ENCODE data around the gene OR52H1. TPM values are rescaled to one million over a fixed set of nuclear protein-coding genes. Genes with fewer than 3 reads are reported as not detected.

Gene OR52H1
- total RNA-seq, 4 donors from 2014 or later: 2.1 to 13.8 (median 2.1) TPM; not detected in 1

GRCh38 chr11:5574654-5575053 lies 26.3 kb upstream of the OR52H1 start:
- H3K9me3 ChIP-seq: no peaks in the 10 kb centered on the region
- H3K4me1 ChIP-seq: no peaks in the 10 kb centered on the region
- H3K36me3 ChIP-seq: no peaks in the 10 kb centered on the region
- no peak overlapping the region for H3K4me3 ChIP-seq
- no peak for DNase-seq
- TF ChIP-seq POLR2A (IDR thresholded peaks at IDR 0.05): no peak
- TF ChIP-seq, protein P1, sequence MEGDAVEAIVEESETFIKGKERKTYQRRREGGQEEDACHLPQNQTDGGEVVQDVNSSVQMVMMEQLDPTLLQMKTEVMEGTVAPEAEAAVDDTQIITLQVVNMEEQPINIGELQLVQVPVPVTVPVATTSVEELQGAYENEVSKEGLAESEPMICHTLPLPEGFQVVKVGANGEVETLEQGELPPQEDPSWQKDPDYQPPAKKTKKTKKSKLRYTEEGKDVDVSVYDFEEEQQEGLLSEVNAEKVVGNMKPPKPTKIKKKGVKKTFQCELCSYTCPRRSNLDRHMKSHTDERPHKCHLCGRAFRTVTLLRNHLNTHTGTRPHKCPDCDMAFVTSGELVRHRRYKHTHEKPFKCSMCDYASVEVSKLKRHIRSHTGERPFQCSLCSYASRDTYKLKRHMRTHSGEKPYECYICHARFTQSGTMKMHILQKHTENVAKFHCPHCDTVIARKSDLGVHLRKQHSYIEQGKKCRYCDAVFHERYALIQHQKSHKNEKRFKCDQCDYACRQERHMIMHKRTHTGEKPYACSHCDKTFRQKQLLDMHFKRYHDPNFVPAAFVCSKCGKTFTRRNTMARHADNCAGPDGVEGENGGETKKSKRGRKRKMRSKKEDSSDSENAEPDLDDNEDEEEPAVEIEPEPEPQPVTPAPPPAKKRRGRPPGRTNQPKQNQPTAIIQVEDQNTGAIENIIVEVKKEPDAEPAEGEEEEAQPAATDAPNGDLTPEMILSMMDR (IDR thresholded peaks at IDR 0.05): no peak
- intact Hi-C loops (cut with DNase I; ENCODE audit: low total_unique reads): no loop called here
- no peaks in the 10 kb centered on the region for H3K27me3 ChIP-seq
- no peak overlapping the region for H3K27ac ChIP-seq

DNA sequence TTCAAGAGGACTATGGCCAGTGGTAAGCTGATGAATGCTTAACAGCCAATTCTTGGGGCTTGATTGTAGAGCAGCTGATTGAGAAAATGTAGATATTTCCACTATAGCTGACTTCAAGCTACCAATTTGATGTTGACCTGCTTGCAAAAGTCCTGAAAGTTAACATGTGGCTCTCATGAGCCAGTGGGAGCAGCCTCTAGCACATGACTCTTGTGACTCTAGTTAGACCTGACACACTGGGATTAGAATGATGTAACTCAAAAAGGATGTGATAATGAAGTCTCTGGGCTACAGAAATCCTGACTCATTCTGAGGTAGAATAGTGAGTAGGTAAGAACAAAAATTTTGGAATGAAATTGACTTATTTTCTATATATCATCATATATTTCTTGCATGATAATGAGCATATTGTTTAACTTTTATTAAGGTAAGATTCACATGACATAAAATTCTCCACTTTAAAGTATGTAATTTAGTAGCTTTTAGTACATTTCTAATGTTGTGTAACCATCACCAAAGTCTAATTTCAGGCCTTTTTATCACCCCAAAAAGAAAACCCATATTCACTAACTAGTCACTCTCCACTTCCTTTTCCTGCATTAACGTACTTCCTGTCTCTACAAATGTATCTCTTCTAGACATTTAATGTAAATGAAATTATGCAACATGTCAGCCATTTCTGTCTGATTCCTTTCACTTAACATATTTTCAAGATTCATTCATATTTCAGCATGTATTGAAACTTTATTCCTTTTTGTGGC lies 16.1 kb upstream of the OR52H1 start:
- no peak for DNase-seq
- intact Hi-C loops (cut with DNase I; ENCODE audit: low total_unique reads): no loop called here
- Histone ChIP-seq H3K9me3 (no peaks in the 10 kb centered on the region), H3K4me1 (no peaks in the 10 kb centered on the region), H3K27me3 (no peaks in the 10 kb centered on the region), H3K27ac (no peak overlapping the region), H3K4me3 (no peak overlapping the region), H3K36me3 (no peaks in the 10 kb centered on the region)
- no peak for TF ChIP-seq POLR2A (IDR thresholded peaks at IDR 0.05)
- TF ChIP-seq, protein P1 (IDR thresholded peaks at IDR 0.05): no peak

DNA sequence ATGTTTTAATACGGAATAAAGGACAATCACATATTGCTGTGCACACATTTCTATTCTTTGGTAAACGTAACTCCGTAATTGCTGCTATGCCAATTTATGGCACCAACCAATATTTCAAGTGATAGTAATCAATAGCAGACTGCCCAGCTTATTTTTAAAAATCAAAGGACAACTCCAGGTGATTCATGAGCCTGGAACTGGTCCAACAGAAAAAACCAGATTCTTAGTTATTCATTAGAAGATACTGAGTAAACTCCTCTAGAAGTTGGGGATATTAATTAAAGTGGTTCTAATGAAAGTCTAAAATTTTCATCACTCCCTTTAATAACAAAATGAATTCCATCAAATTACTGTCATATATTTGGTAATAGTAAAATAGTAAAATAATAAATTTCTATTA lies 9.4 kb upstream of the OR52H1 start:
- Histone ChIP-seq H3K27me3 (no peaks in the 10 kb centered on the region), H3K36me3 (no peaks in the 10 kb centered on the region), H3K4me1 (no peaks in the 10 kb centered on the region), H3K27ac (no peak overlapping the region), H3K4me3 (no peak overlapping the region), H3K9me3 (no peaks in the 10 kb centered on the region)
- TF ChIP-seq, protein P1 (IDR thresholded peaks at IDR 0.05): no peak
- TF ChIP-seq POLR2A (IDR thresholded peaks at IDR 0.05): no peak
- intact Hi-C loops (cut with DNase I; ENCODE audit: low total_unique reads): no loop called here
- DNase-seq: no peak

DNA sequence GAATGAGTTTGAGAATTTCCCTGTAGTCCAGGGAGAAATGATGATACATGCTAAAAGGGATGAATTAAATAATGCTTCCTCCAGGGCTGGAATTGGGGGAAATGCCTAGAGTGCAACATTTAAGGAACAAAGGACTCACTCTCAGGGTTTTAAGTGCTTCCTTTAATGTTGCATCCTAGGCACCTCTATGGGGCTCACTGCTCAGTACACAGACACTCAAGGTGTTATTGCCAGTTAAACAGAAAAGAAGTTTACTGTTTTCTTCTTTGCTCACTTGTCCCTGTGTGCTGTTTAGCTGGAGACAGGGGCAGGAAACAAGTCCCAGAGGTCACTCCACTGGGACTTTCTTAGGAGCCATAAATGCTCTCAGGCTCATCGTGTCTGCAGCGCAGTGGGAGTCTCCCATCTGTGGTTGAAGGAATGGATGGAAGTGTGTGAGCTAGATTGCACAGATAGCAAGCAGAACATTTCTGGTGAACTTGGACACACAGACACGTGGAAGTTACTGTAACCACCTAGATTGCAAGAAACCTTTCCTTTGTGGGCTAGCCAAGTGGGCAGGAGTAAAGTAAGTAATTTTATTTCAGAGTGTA lies 8.4 kb upstream of the OR52H1 start:
- intact Hi-C loops (cut with DNase I; ENCODE audit: low total_unique reads): no loop called here
- Histone ChIP-seq H3K4me1 (no peaks in the 10 kb centered on the region), H3K36me3 (no peaks in the 10 kb centered on the region), H3K4me3 (no peak overlapping the region), H3K9me3 (no peaks in the 10 kb centered on the region), H3K27me3 (no peaks in the 10 kb centered on the region), H3K27ac (no peak overlapping the region)
- TF ChIP-seq, protein P1 (IDR thresholded peaks at IDR 0.05): no peak
- TF ChIP-seq POLR2A (IDR thresholded peaks at IDR 0.05): no peak
- no peak for DNase-seq

GRCh38 chr11:5553343-5553742 lies 5.0 kb upstream of the OR52H1 start:
- H3K27me3 ChIP-seq: no peaks in the 10 kb centered on the region
- H3K36me3 ChIP-seq: no peaks in the 10 kb centered on the region
- H3K27ac ChIP-seq: no peak overlapping the region
- no peak for TF ChIP-seq POLR2A (IDR thresholded peaks at IDR 0.05)
- TF ChIP-seq, protein P1 (IDR thresholded peaks at IDR 0.05): no peak
- no peaks in the 10 kb centered on the region for H3K9me3 ChIP-seq
- no peak overlapping the region for H3K4me3 ChIP-seq
- no peak for DNase-seq
- H3K4me1 ChIP-seq: no peaks in the 10 kb centered on the region
- intact Hi-C loops (cut with DNase I; ENCODE audit: low total_unique reads): no loop called here

All from uterus (tissue), 4 donors.